HepG2 (cell line): Measurements from ENCODE around the gene NDUFB7. TPM values are rescaled to one million over a fixed set of nuclear protein-coding genes. Genes with fewer than 3 reads are reported as not detected.

Experiments
- CBX5 ChIP-seq: sonication (generic); formaldehyde crosslinking; IDR thresholded peaks from 2 replicates; pipeline ENCODE4 v1.4.0; 2020; ENCODE audit warnings: missing genetic modification reagents, borderline replicate concordance
- CCAR2 ChIP-seq: fragments of 200-400 bp; formaldehyde crosslinking; optimal IDR thresholded peaks from 2 replicates; pipeline ENCODE3; 2018; ENCODE audit warnings: low read depth, mild to moderate bottlenecking, low read length, moderate library complexity
- FOXO1 ChIP-seq: sonication (generic); formaldehyde crosslinking; IDR thresholded peaks from 2 replicates; pipeline ENCODE4 v1.4.0; 2020; ENCODE audit warnings: missing genetic modification reagents
- GLI4 ChIP-seq: sonication (generic); formaldehyde crosslinking; IDR thresholded peaks from 2 replicates; pipeline ENCODE4 v1.5.1; 2020; ENCODE audit warnings: missing genetic modification reagents, mild to moderate bottlenecking, moderate library complexity, borderline replicate concordance
- HNRNPLL ChIP-seq: fragments of 200-400 bp; formaldehyde crosslinking; IDR thresholded peaks from 2 replicates; pipeline ENCODE4 v1.6.1; 2017; ENCODE audit warnings: mild to moderate bottlenecking, low read depth, low read length; ENCODE audit not compliant: poor library complexity, severe bottlenecking
- KLF13 ChIP-seq: sonication (generic); formaldehyde crosslinking; IDR thresholded peaks from 2 replicates; pipeline ENCODE4 v1.4.0; 2020; ENCODE audit warnings: mild to moderate bottlenecking, missing genetic modification reagents
- REPIN1 ChIP-seq: sonication (generic); formaldehyde crosslinking; IDR thresholded peaks from 2 replicates; pipeline ENCODE4 v1.8.0; 2022; ENCODE audit warnings: missing genetic modification reagents, low read depth, mild to moderate bottlenecking, borderline replicate concordance
- SMAD1 ChIP-seq: sonication (generic); formaldehyde crosslinking; IDR thresholded peaks from 2 replicates; pipeline ENCODE4 v1.4.0; 2020; ENCODE audit warnings: missing genetic modification reagents, low read depth, mild to moderate bottlenecking, borderline replicate concordance
- SP2 ChIP-seq: sonication (generic); formaldehyde crosslinking; IDR thresholded peaks from 2 replicates; pipeline ENCODE4 v1.5.1; 2020; ENCODE audit warnings: mild to moderate bottlenecking, missing genetic modification reagents
- TEAD3 ChIP-seq: optimal IDR thresholded peaks from 2 replicates; pipeline ENCODE3; 2016; ENCODE audit warnings: borderline replicate concordance
- ZBTB38 ChIP-seq: sonication (generic); formaldehyde crosslinking; IDR thresholded peaks from 2 replicates; pipeline ENCODE4 v1.5.1; 2020; ENCODE audit warnings: mild to moderate bottlenecking, missing genetic modification reagents
- ZFP1 ChIP-seq: IDR thresholded peaks from 2 replicates; pipeline ENCODE4 v1.6.1; 2016
- ZNF30 ChIP-seq: sonication (generic); formaldehyde crosslinking; IDR thresholded peaks from 2 replicates; pipeline ENCODE4 v1.5.0; 2020; ENCODE audit warnings: mild to moderate bottlenecking, missing genetic modification reagents
- ZNF335 ChIP-seq: sonication (generic); formaldehyde crosslinking; IDR thresholded peaks from 2 replicates; pipeline ENCODE4 v1.4.0; 2020; ENCODE audit warnings: missing genetic modification reagents
- ZNF367 ChIP-seq: sonication (generic); formaldehyde crosslinking; IDR thresholded peaks from 2 replicates; pipeline ENCODE4 v1.4.0; 2020; ENCODE audit warnings: missing genetic modification reagents, borderline replicate concordance
- ZNF713 ChIP-seq: sonication (generic); formaldehyde crosslinking; IDR thresholded peaks from 2 replicates; pipeline ENCODE4 v1.4.0; 2020; ENCODE audit warnings: mild to moderate bottlenecking, missing genetic modification reagents
- ZNF746 ChIP-seq: sonication (generic); formaldehyde crosslinking; IDR thresholded peaks from 2 replicates; pipeline ENCODE4 v1.8.0; 2022; ENCODE audit warnings: mild to moderate bottlenecking, missing genetic modification reagents
- polyA plus RNA-seq, 8 experiments: library from polyadenylated mRNA; depleted of rRNA in 3 of 8; stranded (reverse) in 7 of 8; unstranded in 1 of 8; fragments of >200 nt; fragmentation: Illumina TruSeq in 4 of 8; extraction: Trizol in 4 of 8; gene quantifications; 2 replicates each; pipeline versions ENCODE4 v1.2.1 to v1.2.3, GENCODE V29; 2011 to 2016; ENCODE audit warnings: low read depth in 4 of 8, missing spikeins in 1 of 8, mixed read lengths in 1 of 8; ENCODE audit not compliant: insufficient read depth in 1 of 8
- total RNA-seq, 5 experiments: library from RNA; depleted of rRNA; stranded (reverse); fragments of >200 nt; fragmentation: Illumina TruSeq; extraction: Trizol; gene quantifications; 2 replicates each; pipeline ENCODE4 v1.2.3, GENCODE V29; 2016; ENCODE audit warnings: low read depth in 1 of 5
- TF ChIP-seq, protein P1 (sequence below): sonication (generic); formaldehyde crosslinking; IDR thresholded peaks from 2 replicates; pipeline ENCODE4 v1.5.0; 2020; ENCODE audit warnings: mild to moderate bottlenecking, missing genetic modification reagents
- TF ChIP-seq, protein P2 (sequence below): sonication (generic); formaldehyde crosslinking; conservative IDR thresholded peaks from 2 replicates; pipeline ENCODE4 v1.8.0; 2022; ENCODE audit warnings: missing genetic modification reagents
- TF ChIP-seq, protein P3 (sequence below): IDR thresholded peaks from 2 replicates; pipeline ENCODE4 v1.6.1; 2012; ENCODE audit warnings: low read depth, low read length, improper control_type of control experiment

The NDUFB7 gene
- total and polyA plus RNA-seq, 2 of the 13 experiments (the other 11 are each of a cell fraction or from before 2014, with no cell fraction given): 156 to 198 TPM

DNA sequence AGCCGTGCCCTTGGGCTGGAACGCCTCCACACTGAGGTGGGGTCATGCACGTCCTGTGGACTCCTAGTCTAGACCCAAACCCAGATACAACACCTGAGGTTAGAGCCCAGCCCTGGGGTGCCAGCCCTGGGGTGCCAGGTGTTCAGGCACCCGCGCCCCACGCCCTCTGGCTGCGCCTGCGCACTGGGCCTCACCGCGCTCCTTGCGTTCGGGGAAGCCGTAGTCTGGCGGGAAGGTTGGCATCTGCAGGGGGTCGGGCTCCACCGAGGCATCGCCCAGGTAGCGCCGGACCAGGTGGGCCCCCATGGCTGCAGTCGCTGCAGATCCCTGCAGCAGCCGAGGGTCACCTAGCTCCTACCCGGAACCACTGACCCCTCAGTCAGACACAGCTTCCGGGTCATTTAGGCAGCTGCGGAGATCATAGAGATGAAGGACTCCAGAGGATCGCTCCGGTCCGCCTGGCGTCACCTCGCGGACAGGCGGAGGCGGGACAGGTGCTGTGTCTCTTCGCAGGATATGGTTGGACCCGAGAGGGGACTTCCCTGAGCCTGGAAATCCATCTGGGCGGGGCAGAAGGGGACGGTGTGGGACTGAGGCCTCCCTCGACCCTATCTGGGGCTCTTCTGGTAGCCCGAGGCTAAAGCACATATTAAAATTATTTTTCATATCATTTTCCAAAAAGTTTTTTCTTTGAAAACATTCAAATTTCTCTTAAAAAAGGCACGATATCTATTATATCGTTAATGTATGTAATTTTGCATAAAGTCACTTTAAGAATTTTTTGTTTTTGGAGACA is at the start of gene NDUFB7 (continued):
- TF ChIP-seq, protein P1, sequence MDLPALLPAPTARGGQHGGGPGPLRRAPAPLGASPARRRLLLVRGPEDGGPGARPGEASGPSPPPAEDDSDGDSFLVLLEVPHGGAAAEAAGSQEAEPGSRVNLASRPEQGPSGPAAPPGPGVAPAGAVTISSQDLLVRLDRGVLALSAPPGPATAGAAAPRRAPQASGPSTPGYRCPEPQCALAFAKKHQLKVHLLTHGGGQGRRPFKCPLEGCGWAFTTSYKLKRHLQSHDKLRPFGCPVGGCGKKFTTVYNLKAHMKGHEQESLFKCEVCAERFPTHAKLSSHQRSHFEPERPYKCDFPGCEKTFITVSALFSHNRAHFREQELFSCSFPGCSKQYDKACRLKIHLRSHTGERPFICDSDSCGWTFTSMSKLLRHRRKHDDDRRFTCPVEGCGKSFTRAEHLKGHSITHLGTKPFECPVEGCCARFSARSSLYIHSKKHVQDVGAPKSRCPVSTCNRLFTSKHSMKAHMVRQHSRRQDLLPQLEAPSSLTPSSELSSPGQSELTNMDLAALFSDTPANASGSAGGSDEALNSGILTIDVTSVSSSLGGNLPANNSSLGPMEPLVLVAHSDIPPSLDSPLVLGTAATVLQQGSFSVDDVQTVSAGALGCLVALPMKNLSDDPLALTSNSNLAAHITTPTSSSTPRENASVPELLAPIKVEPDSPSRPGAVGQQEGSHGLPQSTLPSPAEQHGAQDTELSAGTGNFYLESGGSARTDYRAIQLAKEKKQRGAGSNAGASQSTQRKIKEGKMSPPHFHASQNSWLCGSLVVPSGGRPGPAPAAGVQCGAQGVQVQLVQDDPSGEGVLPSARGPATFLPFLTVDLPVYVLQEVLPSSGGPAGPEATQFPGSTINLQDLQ (CRISPR knock-in tag): peak; percentile 44; the same call in 1 of the 2 replicates
- 0 out of 2 replicates have a peak, but pooled peaks have one; percentile 29 for TF ChIP-seq KLF13
- peak; percentile 79; the same call in 1 of the 2 replicates for TF ChIP-seq ZNF335 (CRISPR knock-in tag)
- peak; percentile 67; the same call in 1 of the 2 replicates for TF ChIP-seq GLI4
- peak; percentile 99 for TF ChIP-seq CBX5 (CRISPR knock-in tag)
- TF ChIP-seq SP2 (CRISPR knock-in tag): peak; percentile 68
- TF ChIP-seq REPIN1 (CRISPR knock-in tag): peak; percentile 75; the same call in 1 of the 2 replicates
- TF ChIP-seq ZNF713 (CRISPR knock-in tag): 0 out of 2 replicates have a peak, but pooled peaks have one; percentile 84
- no peak for TF ChIP-seq CCAR2
- TF ChIP-seq, protein P2, sequence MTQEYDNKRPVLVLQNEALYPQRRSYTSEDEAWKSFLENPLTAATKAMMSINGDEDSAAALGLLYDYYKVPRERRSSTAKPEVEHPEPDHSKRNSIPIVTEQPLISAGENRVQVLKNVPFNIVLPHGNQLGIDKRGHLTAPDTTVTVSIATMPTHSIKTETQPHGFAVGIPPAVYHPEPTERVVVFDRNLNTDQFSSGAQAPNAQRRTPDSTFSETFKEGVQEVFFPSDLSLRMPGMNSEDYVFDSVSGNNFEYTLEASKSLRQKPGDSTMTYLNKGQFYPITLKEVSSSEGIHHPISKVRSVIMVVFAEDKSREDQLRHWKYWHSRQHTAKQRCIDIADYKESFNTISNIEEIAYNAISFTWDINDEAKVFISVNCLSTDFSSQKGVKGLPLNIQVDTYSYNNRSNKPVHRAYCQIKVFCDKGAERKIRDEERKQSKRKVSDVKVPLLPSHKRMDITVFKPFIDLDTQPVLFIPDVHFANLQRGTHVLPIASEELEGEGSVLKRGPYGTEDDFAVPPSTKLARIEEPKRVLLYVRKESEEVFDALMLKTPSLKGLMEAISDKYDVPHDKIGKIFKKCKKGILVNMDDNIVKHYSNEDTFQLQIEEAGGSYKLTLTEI (CRISPR knock-in tag): no peak
- TF ChIP-seq FOXO1 (CRISPR knock-in tag): peak; percentile 20; the same call in 1 of the 2 replicates
- TF ChIP-seq ZNF30: no peak
- TF ChIP-seq HNRNPLL: peak; percentile 46
- TF ChIP-seq ZNF746: peak; percentile 51; the same call in 1 of the 2 replicates
- TF ChIP-seq, protein P3, sequence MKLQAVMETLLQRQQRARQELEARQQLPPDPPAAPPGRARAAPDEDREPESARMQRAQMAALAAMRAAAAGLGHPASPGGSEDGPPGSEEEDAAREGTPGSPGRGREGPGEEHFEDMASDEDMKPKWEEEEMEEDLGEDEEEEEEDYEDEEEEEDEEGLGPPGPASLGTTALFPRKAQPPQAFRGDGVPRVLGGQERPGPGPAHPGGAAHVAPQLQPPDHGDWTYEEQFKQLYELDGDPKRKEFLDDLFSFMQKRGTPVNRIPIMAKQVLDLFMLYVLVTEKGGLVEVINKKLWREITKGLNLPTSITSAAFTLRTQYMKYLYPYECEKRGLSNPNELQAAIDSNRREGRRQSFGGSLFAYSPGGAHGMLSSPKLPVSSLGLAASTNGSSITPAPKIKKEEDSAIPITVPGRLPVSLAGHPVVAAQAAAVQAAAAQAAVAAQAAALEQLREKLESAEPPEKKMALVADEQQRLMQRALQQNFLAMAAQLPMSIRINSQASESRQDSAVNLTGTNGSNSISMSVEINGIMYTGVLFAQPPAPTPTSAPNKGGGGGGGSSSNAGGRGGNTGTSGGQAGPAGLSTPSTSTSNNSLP: 0 out of 2 replicates have a peak, but pooled peaks have one; percentile 20
- TF ChIP-seq ZNF367 (CRISPR knock-in tag): no peak
- 0 out of 2 replicates have a peak, but pooled peaks have one; percentile 31 for TF ChIP-seq ZFP1 (CRISPR knock-in tag)
- 0 out of 2 replicates have a peak, but pooled peaks have one; percentile 21 for TF ChIP-seq ZBTB38 (CRISPR knock-in tag)
- no peak; the same call in 1 of the 2 replicates for TF ChIP-seq SMAD1 (CRISPR knock-in tag)
- TF ChIP-seq TEAD3 (CRISPR knock-in tag): peak; percentile 72
